Upper lobe of left lung (tissue), 6 donors: ENCODE measurements around the gene KIF1A. TPM values are rescaled to one million over a fixed set of nuclear protein-coding genes. Genes with fewer than 3 reads are reported as not detected.

Source experiments
- ATAC-seq, 2 donors: fragments of 200-7000 bp; cut with Tn5 transposase; one replicate each; pipeline ENCODE4 v1.9.1; 2022; ENCODE audit warnings: mild to moderate bottlenecking in 2 of 2, moderate library complexity in 2 of 2; ENCODE audit not compliant: low FRiP score in 2 of 2
- DNase-seq, 2 donors: peaks; one replicate each; pipeline ENCODE4 v3.0.0-alpha.2; 2019 to 2020
- H3K27ac ChIP-seq, 4 donors: fragments of 200-600 bp; sonication (generic); one replicate each; pipeline ENCODE4 v1.5.1; 2016 to 2019
- H3K27me3 ChIP-seq, 4 donors: fragments of 200-600 bp; sonication (generic); one replicate each; pipeline ENCODE4 v1.5.1; 2017 to 2019
- H3K36me3 ChIP-seq, 4 donors: fragments of 200-600 bp; sonication (generic); one replicate each; pipeline ENCODE4 v1.5.1; 2016 to 2019
- H3K4me1 ChIP-seq, 4 donors: fragments of 200-600 bp; sonication (generic); one replicate each; pipeline ENCODE4 v1.5.1; 2018 to 2019
- H3K4me3 ChIP-seq, 4 donors: fragments of 200-600 bp; sonication (generic); one replicate each; pipeline ENCODE4 v1.5.1; 2017 to 2019; ENCODE audit warnings: mild to moderate bottlenecking in 2 of 4, moderate library complexity in 1 of 4
- H3K9me3 ChIP-seq, 4 donors: fragments of 200-600 bp; sonication (generic); one replicate each; pipeline ENCODE4 v1.5.1; 2018 to 2019
- CTCF ChIP-seq, 6 experiments: fragments of 450-650 bp in 4 of 6; fragments of 200-600 bp in 2 of 6; sonication (generic) in 2 of 6; IDR thresholded peaks; one replicate each; pipeline ENCODE4 v1.5.1; 2016 to 2019; ENCODE audit warnings: antibody characterized with exemption in 6 of 6
- EP300 ChIP-seq, 4 donors: sonication (generic); formaldehyde crosslinking; IDR thresholded peaks; one replicate each; pipeline ENCODE4 v1.5.1; 2017; ENCODE audit warnings: antibody characterized with exemption in 4 of 4, control low read depth in 2 of 4
- POLR2A ChIP-seq, 4 donors: fragments of 450-650 bp; IDR thresholded peaks; one replicate each; pipeline ENCODE4 v1.5.1; 2016 to 2017; ENCODE audit warnings: antibody characterized with exemption in 4 of 4, mild to moderate bottlenecking in 2 of 4
- POLR2AphosphoS5 ChIP-seq, 2 donors: sonication (generic); formaldehyde crosslinking; IDR thresholded peaks; one replicate each; pipeline ENCODE4 v1.5.1; 2017; ENCODE audit warnings: antibody characterized with exemption in 2 of 2
- WGBS, 2 donors: methylation state at CpG; one replicate each; pipeline ENCODE4 v1.1.5; 2017 to 2018; 5-methylcytosine and 5-hydroxymethylcytosine counted together
- total RNA-seq, 6 donors: library from RNA; depleted of rRNA in 4 of 6; stranded (reverse); fragments of >200 nt in 4 of 6; gene quantifications; one replicate each; pipeline versions ENCODE4 v1.1.0 to v1.2.1, GENCODE V29; 2016 to 2021
- donor health status: DM: no; HTN: no; CAD: no; lungs with moderate emphysema.
- donor health status: DM: no; HTN: yes; CAD: no; lungs with severe emphysema.

KIF1A gene
- total RNA-seq, 6 donors from 2014 or later, result 0.15 to 1.2 (median 0.35) TPM; not detected in 2

GRCh38 chr2:240865391-240865790, 45.4 kb upstream of the KIF1A start:
- WGBS, 2 donors, result 79 to 83% methylated on average over 5 of the region's 5 CpGs

GRCh38 chr2:240864475-240864874, 44.5 kb upstream of the KIF1A start:
- TF ChIP-seq EP300 (IDR thresholded peaks at IDR 0.05) (no peak), POLR2A (IDR thresholded peaks at IDR 0.05) (no peak), POLR2AphosphoS5 (IDR thresholded peaks at IDR 0.05) (no peak), CTCF (IDR thresholded peaks at IDR 0.05) (no peak)
- DNase-seq, result no peak
- no peaks in the 10 kb centered on the region for H3K4me1 ChIP-seq
- WGBS, 2 donors, result 69 to 73% methylated on average over 3 of the region's 3 CpGs
- H3K4me3 ChIP-seq, result no peak overlapping the region
- no peaks in the 10 kb centered on the region for H3K27me3 ChIP-seq
- H3K9me3 ChIP-seq, result no peaks in the 10 kb centered on the region
- H3K27ac ChIP-seq, result no peak overlapping the region
- no peaks in the 10 kb centered on the region for H3K36me3 ChIP-seq
- no peak for ATAC-seq

More at GRCh38 chr2:240865391-240865790, 45.4 kb upstream of the KIF1A start:
- H3K4me1 ChIP-seq, result no peaks in the 10 kb centered on the region
- H3K36me3 ChIP-seq, result no peaks in the 10 kb centered on the region
- H3K27ac ChIP-seq, result no peak overlapping the region
- TF ChIP-seq POLR2AphosphoS5 (IDR thresholded peaks at IDR 0.05) (no peak), POLR2A (IDR thresholded peaks at IDR 0.05) (no peak), EP300 (IDR thresholded peaks at IDR 0.05) (no peak), CTCF (IDR thresholded peaks at IDR 0.05) (no peak)
- no peak for ATAC-seq
- H3K4me3 ChIP-seq, result no peak overlapping the region
- no peaks in the 10 kb centered on the region for H3K9me3 ChIP-seq
- H3K27me3 ChIP-seq, result no peaks in the 10 kb centered on the region
- DNase-seq, result no peak

GRCh38 chr2:240861547-240861946, 41.5 kb upstream of the KIF1A start:
- WGBS, 2 donors, result 69 to 76% methylated on average over 2 of the region's 2 CpGs
- no peak for TF ChIP-seq POLR2AphosphoS5 (IDR thresholded peaks at IDR 0.05)
- TF ChIP-seq EP300 (IDR thresholded peaks at IDR 0.05), result no peak
- no peak for TF ChIP-seq CTCF (IDR thresholded peaks at IDR 0.05)
- no peak for TF ChIP-seq POLR2A (IDR thresholded peaks at IDR 0.05)
- Histone ChIP-seq H3K36me3 (no peaks in the 10 kb centered on the region), H3K4me3 (no peak overlapping the region), H3K4me1 (no peaks in the 10 kb centered on the region), H3K27ac (no peak overlapping the region), H3K27me3 (no peaks in the 10 kb centered on the region), H3K9me3 (no peaks in the 10 kb centered on the region)
- ATAC-seq (no peak), DNase-seq (no peak)

- H3K27ac ChIP-seq, result no peak overlapping the region
- H3K4me3 ChIP-seq, result no peak overlapping the region
- TF ChIP-seq POLR2AphosphoS5 (IDR thresholded peaks at IDR 0.05) (no peak), CTCF (IDR thresholded peaks at IDR 0.05) (no peak), POLR2A (IDR thresholded peaks at IDR 0.05) (no peak), EP300 (IDR thresholded peaks at IDR 0.05) (no peak)
- peaks cover 0 to 13% (median 4%) of the 10 kb centered on the region in 4 donors for H3K9me3 ChIP-seq
- no peak for DNase-seq
- H3K27me3 ChIP-seq, result no peaks in the 10 kb centered on the region
- 92% methylated on average over 8 to 10 of the region's 10 CpGs for WGBS, 2 donors
- no peaks in the 10 kb centered on the region for H3K36me3 ChIP-seq
- ATAC-seq, result no peak
- H3K4me1 ChIP-seq, result no peaks in the 10 kb centered on the region
Observed at GRCh38 chr2:240858871-240859270, 38.9 kb upstream of the KIF1A start.

GRCh38 chr2:240858321-240858720, 38.3 kb upstream of the KIF1A start:
- Histone ChIP-seq H3K4me1 (no peaks in the 10 kb centered on the region), H3K36me3 (no peaks in the 10 kb centered on the region), H3K27ac (no peak overlapping the region), H3K4me3 (no peak overlapping the region), H3K9me3 (peaks cover 0 to 13% (median 4%) of the 10 kb centered on the region in 4 donors), H3K27me3 (no peaks in the 10 kb centered on the region)
- DNase-seq, result no peak
- WGBS, 2 donors, result 90 to 93% methylated on average over 13 of the region's 13 CpGs
- no peak for ATAC-seq
- TF ChIP-seq CTCF (IDR thresholded peaks at IDR 0.05) (no peak), EP300 (IDR thresholded peaks at IDR 0.05) (no peak), POLR2A (IDR thresholded peaks at IDR 0.05) (no peak), POLR2AphosphoS5 (IDR thresholded peaks at IDR 0.05) (no peak)
